NCI-H128 (cell line): Measurements from ENCODE around the gene PTPRO.

Source experiments
- DNase-seq: peaks from one replicate; lab custom pipeline; 2025; ENCODE audit not compliant: unreplicated experiment; lab: John Stamatoyannopoulos, UW

The PTPRO gene

DNA sequence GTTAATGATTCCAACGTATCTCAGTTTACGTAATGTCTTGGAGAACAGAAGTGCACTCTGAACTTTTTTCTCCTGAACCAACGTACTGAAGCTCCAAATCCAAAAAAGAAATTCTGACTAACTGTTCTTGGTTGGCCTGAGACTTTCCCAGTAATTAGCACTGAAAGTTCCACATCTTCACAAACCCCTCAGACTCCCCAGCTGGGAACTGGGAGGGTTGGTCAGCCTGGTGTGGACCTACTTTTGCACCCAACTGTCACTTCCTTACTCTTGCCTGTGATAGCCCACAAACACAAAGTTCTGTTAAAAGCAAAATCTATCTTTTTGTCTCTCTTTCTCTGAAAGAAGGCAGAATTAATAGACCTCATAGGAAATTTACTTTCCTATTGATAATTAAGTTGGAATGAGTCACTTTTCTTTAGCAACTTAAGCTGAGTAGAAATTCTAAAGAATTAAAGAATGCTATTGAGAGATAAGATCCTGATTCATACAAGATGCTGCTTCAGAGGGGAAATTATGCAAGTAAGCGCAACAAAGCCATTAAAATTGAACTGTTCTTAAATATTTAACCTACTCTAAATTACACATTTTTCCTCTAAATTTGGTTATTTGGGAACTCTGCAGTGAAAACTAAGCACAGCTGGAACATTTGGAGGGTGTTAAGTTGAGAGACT, 311.8 kb downstream of the PTPRO start:
- no peak for DNase-seq

- DNase-seq = no peak
These were observed 314.0 kb downstream of the PTPRO start for GRCh38 chr12:15636060-15636890.

- DNase-seq = no peak
These were observed 315.9 kb downstream of the PTPRO start for GRCh38 chr12:15638231-15638630.

DNA sequence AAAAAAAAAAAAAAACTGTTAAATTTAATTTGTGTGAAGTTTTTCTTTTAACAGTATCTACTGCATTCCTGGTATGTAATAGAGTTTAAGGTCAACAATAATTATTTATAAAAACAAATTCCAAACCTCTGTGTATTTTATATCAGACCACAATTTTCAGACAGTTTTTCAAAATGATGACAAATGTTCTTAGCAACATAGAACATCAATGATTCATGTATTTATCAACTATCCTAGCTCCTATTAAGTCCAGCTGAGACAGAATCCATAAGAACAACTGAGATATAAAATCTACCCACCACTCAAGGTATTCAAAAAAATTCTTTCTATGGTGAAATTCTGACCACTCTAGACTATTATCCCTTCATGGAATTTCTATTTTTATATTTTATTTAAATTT, 322.4 kb downstream of the PTPRO start:
- DNase-seq = no peak

GRCh38 chr12:15646581-15646980, 324.3 kb downstream of the PTPRO start:
- no peak for DNase-seq
